Neural progenitor cell (in vitro differentiated cells): ENCODE data around the gene TSPEAR. TPM values are rescaled to one million over a fixed set of nuclear protein-coding genes. Genes with fewer than 3 reads are reported as not detected.
A peak's percentile ranks its signal among the peaks of the same experiment; 100 is the strongest.

Experiments
- DNase-seq: peaks from one replicate; pipeline ENCODE4 v3.0.0-alpha.2; 2016; ENCODE audit warnings: low spot score
- H2AFZ ChIP-seq: fragments of 200-600 bp; sonication (generic); replicated peaks from 2 replicates; pipeline ENCODE4 v1.6.1; 2016; ENCODE audit warnings: antibody characterized with exemption
- H3F3A ChIP-seq: fragments of 200-600 bp; sonication (generic); 2 replicates; pipeline ENCODE4 v1.6.1; 2016; ENCODE audit warnings: antibody characterized with exemption, low read depth
- H3K27ac ChIP-seq: fragments of 200-600 bp; sonication (generic); 2 replicates; pipeline ENCODE4 v1.5.1; 2016; ENCODE audit warnings: mild to moderate bottlenecking
- H3K27me3 ChIP-seq: fragments of 200-600 bp; sonication (generic); 2 replicates; pipeline ENCODE4 v1.6.1; 2016; ENCODE audit warnings: mild to moderate bottlenecking, moderate library complexity
- H3K36me3 ChIP-seq: fragments of 200-600 bp; sonication (generic); 2 replicates; pipeline ENCODE4 v1.5.1; 2016
- H3K4me1 ChIP-seq: fragments of 200-600 bp; sonication (generic); 2 replicates; pipeline ENCODE4 v1.6.1; 2016; ENCODE audit warnings: mixed run types
- H3K4me2 ChIP-seq: fragments of 200-600 bp; sonication (generic); 2 replicates; pipeline ENCODE4 v1.6.1; 2016
- H3K4me3 ChIP-seq: fragments of 200-600 bp; sonication (generic); 2 replicates; pipeline ENCODE4 v1.5.1; 2016
- H3K79me2 ChIP-seq: fragments of 200-600 bp; sonication (generic); 2 replicates; pipeline ENCODE4 v1.6.1; 2016; ENCODE audit warnings: low read depth
- H3K9ac ChIP-seq: fragments of 200-600 bp; sonication (generic); 2 replicates; pipeline ENCODE4 v1.6.1; 2016
- H3K9me3 ChIP-seq: fragments of 200-600 bp; sonication (generic); 2 replicates; pipeline ENCODE4 v1.5.1; 2016; ENCODE audit warnings: low read depth
- H4K20me1 ChIP-seq: fragments of 200-600 bp; sonication (generic); 2 replicates; pipeline ENCODE4 v1.6.1; 2016; ENCODE audit warnings: low read depth
- H3K27ac Mint-ChIP-seq: 3 replicates; pipeline ENCODE4 v1.8.0; 2021; ENCODE audit warnings: mixed read lengths
- H3K27me3 Mint-ChIP-seq: 2 replicates; pipeline ENCODE4 v1.8.0; 2022; ENCODE audit warnings: low read depth, mild to moderate bottlenecking, inconsistent platforms, moderate library complexity, mixed read lengths; ENCODE audit not compliant: insufficient read depth
- H3K36me3 Mint-ChIP-seq: 3 replicates; pipeline ENCODE4 v1.8.0; 2021; ENCODE audit warnings: mixed read lengths
- H3K4me1 Mint-ChIP-seq: 3 replicates; pipeline ENCODE4 v1.8.0; 2021; ENCODE audit warnings: mixed read lengths
- H3K4me3 Mint-ChIP-seq: 3 replicates; pipeline ENCODE4 v1.8.0; 2021; ENCODE audit warnings: mild to moderate bottlenecking, moderate library complexity, mixed read lengths
- H3K9me3 Mint-ChIP-seq: 3 replicates; pipeline ENCODE4 v1.8.0; 2020; ENCODE audit warnings: mixed read lengths
- CTCF ChIP-seq: fragments of 200-600 bp; sonication (generic); IDR thresholded peaks from 2 replicates; pipeline ENCODE4 v1.5.1; 2017; ENCODE audit warnings: antibody characterized with exemption, mild to moderate bottlenecking
- EZH2 ChIP-seq: fragments of 200-600 bp; sonication (generic); IDR thresholded peaks from 2 replicates; pipeline ENCODE4 v1.6.1; 2017; ENCODE audit warnings: antibody characterized with exemption, mild to moderate bottlenecking, moderate library complexity
- EZH2phosphoT487 ChIP-seq: fragments of 200-600 bp; sonication (generic); IDR thresholded peaks from 2 replicates; pipeline ENCODE4 v1.6.1; 2017; ENCODE audit warnings: antibody characterized with exemption
- total RNA-seq: library from RNA; depleted of rRNA; stranded (reverse); fragments of >200 nt; gene quantifications from 2 replicates; pipeline ENCODE4 v1.2.3, GENCODE V29; 2015; ENCODE audit warnings: low replicate concordance

Gene TSPEAR
- total RNA-seq, 1 donor from 2014 or later = not detected

GRCh38 chr21:44462834-44463200 lies 248.6 kb downstream of the TSPEAR start:
- Mint-ChIP-seq H3K4me3 (no peak overlapping the region), H3K9me3 (no peaks in the 10 kb centered on the region), H3K27me3 (peaks cover 4% of the 10 kb centered on the region), H3K4me1 (peaks cover 11% of the 10 kb centered on the region), H3K36me3 (no peaks in the 10 kb centered on the region), H3K27ac (no peak overlapping the region)
- no peak overlapping the region for H3K4me3 ChIP-seq
- H4K20me1 ChIP-seq = no peaks in the 10 kb centered on the region
- no peak for DNase-seq
- no peak overlapping the region for H2AFZ ChIP-seq
- no peaks in the 10 kb centered on the region for H3K36me3 ChIP-seq
- H3K27ac ChIP-seq = no peak overlapping the region
- no peaks in the 10 kb centered on the region for H3K4me1 ChIP-seq
- no peaks in the 10 kb centered on the region for H3K79me2 ChIP-seq
- H3F3A ChIP-seq = no peaks in the 10 kb centered on the region
- no peaks in the 10 kb centered on the region for H3K27me3 ChIP-seq
- H3K4me2 ChIP-seq = no peak overlapping the region
- TF ChIP-seq EZH2 (no peak), CTCF (no peak), EZH2phosphoT487 (no peak)
- H3K9ac ChIP-seq = no peak overlapping the region
- H3K9me3 ChIP-seq = no peaks in the 10 kb centered on the region

- H2AFZ ChIP-seq = no peak overlapping the region
- no peak overlapping the region for H3K4me2 ChIP-seq
- H3K36me3 Mint-ChIP-seq = no peaks in the 10 kb centered on the region
- no peak overlapping the region for H3K4me3 Mint-ChIP-seq
- DNase-seq = no peak
- H3K27ac ChIP-seq = no peak overlapping the region
- H3K4me1 Mint-ChIP-seq = peaks cover 11% of the 10 kb centered on the region
- H3K27me3 Mint-ChIP-seq = peaks cover 4% of the 10 kb centered on the region
- H3K9me3 Mint-ChIP-seq = no peaks in the 10 kb centered on the region
- H3K27ac Mint-ChIP-seq = peak overlapping the region; percentile 62
- H3K9me3 ChIP-seq = no peaks in the 10 kb centered on the region
- no peaks in the 10 kb centered on the region for H3K79me2 ChIP-seq
- H4K20me1 ChIP-seq = no peaks in the 10 kb centered on the region
- no peak overlapping the region for H3K4me3 ChIP-seq
- H3K36me3 ChIP-seq = no peaks in the 10 kb centered on the region
- no peaks in the 10 kb centered on the region for H3K4me1 ChIP-seq
- no peaks in the 10 kb centered on the region for H3F3A ChIP-seq
- H3K27me3 ChIP-seq = no peaks in the 10 kb centered on the region
- TF ChIP-seq CTCF = no peak
- no peak for TF ChIP-seq EZH2
- TF ChIP-seq EZH2phosphoT487 = no peak
- H3K9ac ChIP-seq = no peak overlapping the region
These were observed 249.1 kb downstream of the TSPEAR start for GRCh38 chr21:44462086-44462833.

GRCh38 chr21:44461464-44462001 lies 249.8 kb downstream of the TSPEAR start:
- H3K36me3 ChIP-seq = no peaks in the 10 kb centered on the region
- H3K36me3 Mint-ChIP-seq = no peaks in the 10 kb centered on the region

More at GRCh38 chr21:44461464-44462001, 249.8 kb downstream of the TSPEAR start:
- Histone ChIP-seq H3K79me2 (no peaks in the 10 kb centered on the region), H3K4me2 (no peak overlapping the region), H3K4me3 (no peak overlapping the region), H3K27ac (no peak overlapping the region), H3K9me3 (no peaks in the 10 kb centered on the region), H3K9ac (no peak overlapping the region), H3F3A (no peaks in the 10 kb centered on the region), H2AFZ (no peak overlapping the region), H3K27me3 (no peaks in the 10 kb centered on the region), H3K4me1 (no peaks in the 10 kb centered on the region), H4K20me1 (no peaks in the 10 kb centered on the region)
- Mint-ChIP-seq H3K4me1 (peaks cover 11% of the 10 kb centered on the region), H3K9me3 (no peaks in the 10 kb centered on the region), H3K27ac (no peak overlapping the region), H3K4me3 (no peak overlapping the region), H3K27me3 (peaks cover 4% of the 10 kb centered on the region)
- DNase-seq = peak; percentile 40
- no peak for TF ChIP-seq EZH2
- peak; percentile 42 for TF ChIP-seq CTCF
